ENCODE results near the gene THSD1.

DNA sequence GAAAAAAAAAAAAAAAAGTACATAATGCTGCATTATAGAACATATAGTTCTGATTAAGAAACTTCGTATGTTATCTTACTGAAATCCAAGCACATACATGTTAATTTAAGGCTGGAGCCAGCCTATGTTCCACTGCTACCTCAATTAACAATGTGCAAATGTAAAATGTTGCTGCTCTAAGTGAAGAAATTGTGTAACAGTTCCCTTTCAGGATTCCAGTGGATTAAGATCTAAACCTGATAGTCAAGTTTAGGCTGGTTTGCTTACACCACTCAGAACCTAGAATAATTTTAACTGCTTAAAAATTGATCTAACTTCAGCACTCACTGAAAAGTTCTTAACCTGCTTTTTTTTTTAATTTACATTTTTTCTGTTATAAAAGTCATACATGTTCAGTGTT lies 40.3 kb upstream of the THSD1 start:
- TF ChIP-seq POLR2AphosphoS5 (IDR thresholded peaks at IDR 0.05; ENCODE audit: low read depth, low read length) (no peak), POLR2A (IDR thresholded peaks at IDR 0.05; ENCODE audit: low read depth, low read length) (no peak), TAF1 (IDR thresholded peaks at IDR 0.05; ENCODE audit: low read depth, low read length) (no peak), POU2F2 (IDR thresholded peaks at IDR 0.05; ENCODE audit: low read depth, low read length) (no peak), PAX5 (IDR thresholded peaks at IDR 0.05; ENCODE audit: insufficient read depth, low read length, severe bottlenecking) (no peak)

Measured in GM12891 (cell line).